Keratinocyte (primary cell): Measurements from ENCODE around the gene CDC26. TPM values are rescaled to one million over a fixed set of nuclear protein-coding genes. Genes with fewer than 3 reads are reported as not detected.

Experiments
- DNase-seq: peaks from one replicate; pipeline ENCODE4 v3.0.0-alpha.2; 2011; ENCODE audit warnings: low read depth, missing footprints, low spot score
- FAIRE-seq: peaks from 2 replicates; lab custom pipeline; 2011; peaks lifted over from hg19 to GRCh38; lab: Jason Lieb, UNC
- H2AFZ ChIP-seq: 2 replicates; pipeline ENCODE4 v1.6.0; 2012; ENCODE audit warnings: low read length, control low read depth, inconsistent platforms; ENCODE audit not compliant: control insufficient read depth
- H3K27ac ChIP-seq: 2 replicates; pipeline ENCODE4 v1.5.1; 2011; ENCODE audit warnings: low read length; ENCODE audit not compliant: control insufficient read depth, insufficient read depth
- H3K27me3 ChIP-seq: 3 replicates; pipeline ENCODE4 v1.6.0; 2011; ENCODE audit warnings: low read length; ENCODE audit not compliant: control insufficient read depth, insufficient read depth; ENCODE audit errors: extremely low read depth
- H3K36me3 ChIP-seq, 2 experiments: 2 replicates in 1 of 2; 3 replicates in 1 of 2; pipeline ENCODE4 v1.5.1; 2011; ENCODE audit warnings: low read length in 2 of 2, mild to moderate bottlenecking in 1 of 2; ENCODE audit not compliant: control insufficient read depth in 2 of 2, insufficient read depth in 2 of 2; ENCODE audit errors: extremely low read depth in 1 of 2
- H3K4me1 ChIP-seq: 3 replicates; pipeline ENCODE4 v1.5.1; 2011; ENCODE audit warnings: low read length; ENCODE audit not compliant: control insufficient read depth, insufficient read depth; ENCODE audit errors: extremely low read depth
- H3K4me2 ChIP-seq: 3 replicates; pipeline ENCODE4 v1.6.0; 2011; ENCODE audit warnings: low read depth, low read length; ENCODE audit not compliant: control insufficient read depth, insufficient read depth; ENCODE audit errors: extremely low read depth
- H3K4me3 ChIP-seq, 3 experiments: fragments of 200-600 bp in 1 of 3; sonication (generic) in 1 of 3; 2 replicates in 2 of 3; 3 replicates in 1 of 3; pipeline ENCODE4 v1.5.1; 2011 to 2016; ENCODE audit warnings: low read length in 3 of 3, mild to moderate bottlenecking in 3 of 3, control low read depth in 2 of 3, inconsistent platforms in 1 of 3, low read depth in 1 of 3, mixed read lengths in 1 of 3, mixed run types in 1 of 3, moderate library complexity in 1 of 3; ENCODE audit not compliant: control insufficient read depth in 2 of 3, insufficient read depth in 2 of 3; ENCODE audit errors: extremely low read depth in 1 of 3
- H3K79me2 ChIP-seq: 2 replicates; pipeline ENCODE4 v1.6.0; 2012; ENCODE audit warnings: low read length; ENCODE audit not compliant: control insufficient read depth, insufficient read depth
- H3K9ac ChIP-seq: 3 replicates; pipeline ENCODE4 v1.6.0; 2011; ENCODE audit warnings: low read length; ENCODE audit not compliant: control insufficient read depth, insufficient read depth; ENCODE audit errors: extremely low read depth
- H3K9me1 ChIP-seq: 3 replicates; pipeline ENCODE4 v1.6.0; 2011; ENCODE audit warnings: low read length; ENCODE audit not compliant: control insufficient read depth, insufficient read depth; ENCODE audit errors: extremely low read depth
- H3K9me3 ChIP-seq: 2 replicates; pipeline ENCODE4 v1.5.1; 2012; ENCODE audit warnings: low read depth, low read length; ENCODE audit not compliant: control insufficient read depth
- H4K20me1 ChIP-seq: 3 replicates; pipeline ENCODE4 v1.6.0; 2011; ENCODE audit warnings: low read length; ENCODE audit not compliant: control insufficient read depth, insufficient read depth; ENCODE audit errors: extremely low read depth
- CTCF ChIP-seq, 3 experiments: IDR thresholded peaks in 1 of 3; conservative IDR thresholded peaks in 1 of 3; optimal IDR thresholded peaks in 1 of 3; 2 replicates in 2 of 3; 3 replicates in 1 of 3; pipeline versions ENCODE3 to v1.5.1; 2011; ENCODE audit warnings: low read length in 3 of 3, mild to moderate bottlenecking in 3 of 3, moderate library complexity in 2 of 3, control low read depth in 1 of 3, inconsistent platforms in 1 of 3; ENCODE audit not compliant: insufficient read depth in 2 of 3; ENCODE audit errors: extremely low read depth in 1 of 3
- EZH2 ChIP-seq: IDR thresholded peaks from one replicate; pipeline ENCODE4 v1.6.1; 2012; ENCODE audit warnings: inconsistent platforms, mild to moderate bottlenecking, low read length, moderate library complexity
- dilution Hi-C: fragments of 300-500 bp; cut with MboI; formaldehyde crosslinking; loops from one replicate; pipeline ENCODE4 v1.7.0; 2020; ENCODE audit warnings: low sequenced_read_pairs; ENCODE audit not compliant: extremely low pct_ligation_motif_present
- polyA plus RNA-seq, 5 experiments: library from polyadenylated mRNA; depleted of rRNA in 3 of 5; stranded (reverse) in 3 of 5; stranded (forward) in 1 of 5; unstranded in 1 of 5; fragments of >200 nt; gene quantifications; 1 replicate in 1 of 5; 2 replicates in 3 of 5; 3 replicates in 1 of 5; pipeline versions ENCODE4 v1.2.1 to v1.2.3, GENCODE V29; 2011 to 2012; ENCODE audit warnings: missing spikeins in 2 of 5, low read depth in 1 of 5, low replicate concordance in 1 of 5

Gene CDC26
- polyA plus RNA-seq, 1 donor (not counting 4 experiments of a cell fraction or from before 2014, with no cell fraction given): 56.8 TPM

- Histone ChIP-seq H2AFZ (no peak overlapping the region), H3K4me2 (no peak overlapping the region), H3K4me1 (no peaks in the 10 kb centered on the region), H4K20me1 (no peaks in the 10 kb centered on the region), H3K27ac (no peak overlapping the region), H3K27me3 (no peaks in the 10 kb centered on the region), H3K79me2 (no peaks in the 10 kb centered on the region), H3K9me3 (no peaks in the 10 kb centered on the region), H3K9ac (no peak overlapping the region), H3K36me3 (peaks cover 7 to 11% of the 10 kb centered on the region in 2 experiments), H3K4me3 (no peak overlapping the region), H3K9me1 (no peaks in the 10 kb centered on the region)
- DNase-seq (no peak), FAIRE-seq (no peak)
- dilution Hi-C loops: no loop called here
- TF ChIP-seq CTCF (optimal IDR thresholded peaks at IDR 0.05 in 1 of 3, IDR thresholded peaks at IDR 0.05 in 1 of 3, conservative IDR thresholded peaks at IDR 0.05 in 1 of 3; ENCODE audit: extremely low read depth in 1 of 3, insufficient read depth in 2 of 3, low read length in 3 of 3): no peak
- no peak for TF ChIP-seq EZH2
Measured at GRCh38 chr9:113257863-113258262, 17.5 kb downstream of the CDC26 start.

GRCh38 chr9:113255438-113255837 is 19.9 kb downstream of the CDC26 start:
- Histone ChIP-seq H3K9ac (no peak overlapping the region), H3K27ac (no peak overlapping the region), H3K9me1 (no peaks in the 10 kb centered on the region), H3K27me3 (no peaks in the 10 kb centered on the region), H3K79me2 (no peaks in the 10 kb centered on the region), H4K20me1 (no peaks in the 10 kb centered on the region), H2AFZ (no peak overlapping the region), H3K36me3 (peaks cover 7 to 11% of the 10 kb centered on the region in 2 experiments), H3K4me1 (no peaks in the 10 kb centered on the region), H3K4me2 (no peak overlapping the region), H3K9me3 (no peaks in the 10 kb centered on the region), H3K4me3 (no peak overlapping the region)
- dilution Hi-C loops: no loop called here
- FAIRE-seq (no peak), DNase-seq (no peak)
- TF ChIP-seq CTCF (optimal IDR thresholded peaks at IDR 0.05 in 1 of 3, IDR thresholded peaks at IDR 0.05 in 1 of 3, conservative IDR thresholded peaks at IDR 0.05 in 1 of 3; ENCODE audit: extremely low read depth in 1 of 3, insufficient read depth in 2 of 3, low read length in 3 of 3) (no peak), EZH2 (no peak)
